GM21825 (cell line): ENCODE results near the gene GALNT18.

Experiments
- ATAC-seq: cut with Tn5 transposase; IDR thresholded peaks from one replicate; pipeline ENCODE4 v1.9.1; 2021; ENCODE audit warnings: mild to moderate bottlenecking, moderate library complexity; ENCODE audit not compliant: unreplicated experiment

Gene GALNT18

DNA sequence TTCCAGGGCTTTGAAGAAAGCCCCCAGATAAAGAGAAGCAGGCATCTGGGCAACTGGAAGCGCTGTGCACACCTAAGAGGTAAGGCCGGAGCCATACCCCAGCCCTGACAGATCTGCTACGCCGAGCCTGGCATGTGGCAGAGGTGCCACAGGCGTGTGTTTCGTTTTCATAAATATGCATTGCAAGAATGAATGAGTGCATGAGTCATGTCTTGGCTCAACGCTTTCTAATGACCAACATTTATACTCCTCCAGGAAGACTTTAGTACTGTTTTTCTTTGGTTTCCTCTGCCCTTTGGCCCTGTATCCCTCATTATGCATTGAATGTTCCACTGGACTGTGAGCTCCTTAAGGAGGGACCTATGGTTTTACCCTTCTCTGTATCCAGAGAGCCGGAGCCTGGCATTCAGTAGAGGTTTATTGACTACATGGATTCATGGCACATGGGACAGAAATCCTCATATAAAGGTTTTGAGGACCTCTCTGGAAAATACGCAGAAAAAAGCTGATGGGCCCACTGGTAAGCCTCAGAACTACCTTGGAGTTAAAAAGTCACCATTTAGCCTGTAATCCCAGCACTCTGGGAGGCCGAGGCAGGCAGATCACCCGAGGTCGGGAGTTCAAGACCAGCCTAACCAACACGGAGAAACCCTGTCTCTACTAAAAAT, 229.9 kb downstream of the GALNT18 start:
- no peak for ATAC-seq

GRCh38 chr11:11391169-11391568, 230.6 kb downstream of the GALNT18 start:
- ATAC-seq = no peak

DNA sequence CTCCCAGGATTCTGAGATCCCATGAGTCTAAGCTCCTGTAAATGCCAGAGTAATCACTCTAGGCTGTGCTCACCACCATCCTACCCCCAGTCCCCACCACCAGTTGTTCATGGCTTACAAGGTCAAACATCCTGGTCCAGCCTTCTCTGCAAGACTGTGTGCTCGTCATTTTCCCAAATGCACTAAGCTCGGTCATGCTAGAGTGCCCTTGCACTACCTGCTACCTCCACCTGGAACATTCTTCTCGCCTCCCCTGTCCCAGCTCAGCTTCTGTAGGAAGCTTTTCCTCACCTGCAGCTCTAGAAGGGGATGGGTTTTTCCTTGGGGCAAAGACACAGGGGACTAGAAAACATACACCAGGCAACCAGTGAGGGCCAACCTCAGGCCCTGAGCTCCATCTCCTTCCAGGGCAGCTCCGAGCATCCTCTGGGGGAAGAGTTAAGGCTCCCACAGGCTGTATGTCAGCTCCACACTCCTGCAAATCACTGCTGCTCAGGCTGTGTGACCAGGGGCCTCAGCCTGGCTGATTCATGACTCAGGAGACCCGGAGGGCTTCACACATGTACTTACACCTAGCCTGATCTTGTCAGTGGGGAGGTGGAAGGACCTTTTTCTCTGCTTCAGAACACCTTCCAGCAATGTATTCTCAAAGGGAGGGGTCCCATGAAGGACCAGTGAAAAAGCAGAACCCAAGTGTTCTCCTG, 231.6 kb downstream of the GALNT18 start:
- ATAC-seq = no peak

- no peak for ATAC-seq
These were observed 232.6 kb downstream of the GALNT18 start for GRCh38 chr11:11389238-11389637.

GRCh38 chr11:11387622-11388305, 234.0 kb downstream of the GALNT18 start:
- no peak for ATAC-seq

- ATAC-seq = no peak
These were observed 234.6 kb downstream of the GALNT18 start for GRCh38 chr11:11387207-11387606.

GRCh38 chr11:11384829-11385228, 237.0 kb downstream of the GALNT18 start:
- ATAC-seq = no peak

DNA sequence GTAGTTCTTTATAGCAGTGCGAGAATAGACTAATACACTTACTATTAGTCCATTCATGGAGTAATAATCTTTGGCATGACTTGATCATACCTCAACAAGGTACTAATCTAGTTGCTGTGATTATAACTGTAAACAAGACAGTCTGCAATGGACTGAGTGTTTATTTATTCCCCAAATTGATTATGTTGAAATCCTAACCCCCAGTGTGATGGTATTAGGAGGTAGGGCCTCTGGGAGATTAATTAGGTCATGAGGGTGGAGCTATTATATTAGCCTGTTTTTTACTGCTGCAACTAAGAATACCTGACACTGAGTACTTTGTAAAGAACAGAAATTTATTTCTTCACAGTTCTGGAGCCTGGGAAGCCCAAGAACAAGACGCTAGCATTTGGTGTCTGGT, 237.8 kb downstream of the GALNT18 start:
- no peak for ATAC-seq

- no peak for ATAC-seq
These were observed 238.8 kb downstream of the GALNT18 start for GRCh38 chr11:11382858-11383532.

- ATAC-seq = no peak
These were observed 240.2 kb downstream of the GALNT18 start for GRCh38 chr11:11381471-11382105.

DNA sequence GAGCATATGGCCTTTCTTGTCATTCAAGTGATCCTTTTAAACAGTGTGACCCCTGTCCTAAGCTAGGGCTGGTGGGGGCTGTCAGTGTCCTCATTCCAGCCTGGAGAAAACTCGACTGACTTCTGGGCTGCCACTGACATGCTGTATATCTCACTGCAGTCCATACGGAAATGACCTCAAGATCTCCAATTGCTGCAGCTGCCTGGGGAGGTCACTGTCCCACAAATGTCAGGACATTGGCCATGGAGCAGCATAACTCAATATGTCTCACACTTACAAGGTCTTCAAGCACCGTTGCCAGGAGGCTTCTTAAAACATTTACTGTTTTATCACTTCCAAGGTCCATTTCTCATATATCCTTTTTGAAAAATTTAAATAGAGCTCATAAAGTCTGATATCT, 240.9 kb downstream of the GALNT18 start:
- no peak for ATAC-seq

- no peak for ATAC-seq
These were observed 241.5 kb downstream of the GALNT18 start for GRCh38 chr11:11380340-11380739.

DNA sequence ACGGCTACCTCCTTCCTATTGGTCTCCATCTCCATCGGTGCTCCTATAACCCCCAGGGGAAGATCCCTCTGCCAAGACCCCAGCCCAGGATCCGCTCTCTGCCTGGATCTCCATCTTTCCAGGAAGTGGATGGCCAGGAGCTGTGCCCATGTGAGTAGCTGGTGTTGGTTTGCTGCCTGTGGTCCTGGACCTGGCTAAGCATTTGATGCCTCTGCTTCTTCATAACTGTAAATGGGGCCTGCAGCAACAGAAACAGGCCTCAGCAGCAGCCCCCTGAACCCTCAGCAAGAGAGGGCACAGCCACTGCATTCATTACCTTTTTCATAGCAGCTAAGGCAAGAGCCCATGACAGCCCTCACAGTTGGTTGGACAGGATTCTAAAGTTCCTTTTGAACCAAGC, 242.1 kb downstream of the GALNT18 start:
- no peak for ATAC-seq

- ATAC-seq = no peak
These were observed 243.4 kb downstream of the GALNT18 start for GRCh38 chr11:11378184-11378940.

DNA sequence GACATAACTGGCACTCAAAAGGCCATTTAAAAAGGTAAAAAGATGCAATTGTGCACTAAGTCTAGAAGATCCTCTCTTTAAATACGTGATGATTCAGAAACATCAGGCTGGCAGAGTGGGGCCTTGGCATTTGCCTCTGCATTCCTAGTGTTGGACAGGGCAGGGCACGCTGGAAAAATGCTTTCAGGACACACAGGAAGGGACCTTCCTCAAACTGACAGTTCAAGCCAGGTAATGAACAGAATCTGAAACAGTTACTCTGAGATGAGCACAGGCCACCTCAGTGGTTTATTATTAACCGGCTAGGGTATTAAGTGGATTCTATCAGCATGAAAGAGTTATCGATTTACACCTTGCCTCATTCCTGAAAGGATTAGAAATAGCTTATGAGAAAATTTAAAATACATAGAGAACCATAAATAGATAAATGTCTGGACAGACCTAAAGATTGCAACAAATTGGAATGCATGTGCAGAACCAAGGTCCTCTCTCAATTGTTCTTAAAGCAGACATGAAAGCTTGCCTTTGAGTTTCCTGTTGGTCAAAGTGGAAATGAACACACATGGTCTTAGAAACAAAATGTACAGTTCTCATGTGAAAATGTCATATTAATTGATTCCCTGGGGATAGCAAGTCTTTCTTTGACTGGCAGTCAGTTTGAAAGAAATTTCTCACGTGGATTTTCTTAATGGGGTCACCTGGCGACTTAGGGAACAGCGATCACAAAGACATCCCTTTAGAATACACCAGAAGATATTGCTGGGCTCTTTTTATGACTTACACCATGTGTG, 247.3 kb downstream of the GALNT18 start:
- ATAC-seq = peak; percentile 59

DNA sequence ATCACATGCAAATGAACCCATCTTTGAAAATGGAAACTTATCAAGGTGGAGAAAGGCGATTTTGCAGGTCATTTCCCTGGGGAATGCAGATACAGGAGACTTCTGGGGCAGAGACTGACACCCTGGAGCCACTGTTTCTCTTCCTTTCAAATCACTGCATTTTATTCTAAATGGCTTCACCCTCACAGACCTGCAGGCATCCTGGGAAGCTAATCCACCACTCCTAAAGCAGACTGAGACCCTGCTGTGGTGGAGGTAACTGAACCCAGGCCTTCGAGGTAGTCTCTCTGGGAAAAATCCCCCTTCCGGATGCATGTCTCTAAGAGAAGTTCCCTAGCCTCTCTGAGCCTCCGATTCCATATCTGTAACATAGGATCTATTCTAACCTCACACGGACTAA, 247.9 kb downstream of the GALNT18 start:
- ATAC-seq = no peak

DNA sequence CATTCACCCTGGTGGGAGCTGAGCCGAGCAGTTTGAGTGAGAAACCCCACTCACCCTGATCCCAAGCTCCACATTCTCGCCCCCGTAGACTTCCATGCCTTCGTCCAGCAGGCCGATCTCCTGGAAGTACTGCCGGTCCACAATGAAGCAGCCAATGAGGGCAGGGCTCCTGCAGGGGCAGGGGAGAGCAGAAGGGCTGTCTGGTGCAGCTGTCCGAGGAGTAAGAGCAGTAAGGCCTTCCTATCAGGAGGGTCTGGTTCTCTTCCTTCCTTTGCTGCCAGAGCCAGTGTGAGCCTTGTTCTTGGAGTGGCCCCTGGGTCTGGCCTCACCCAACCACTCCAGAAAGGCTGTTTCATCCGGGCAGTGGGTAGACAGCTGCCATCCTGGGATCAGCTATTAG, 249.3 kb downstream of the GALNT18 start:
- ATAC-seq = no peak

- ATAC-seq = no peak
These were observed 250.9 kb downstream of the GALNT18 start for GRCh38 chr11:11370962-11371303.

GRCh38 chr11:11370255-11370961, 251.4 kb downstream of the GALNT18 start:
- ATAC-seq = no peak
